Muscle of arm (tissue), 12 donors: ENCODE results near the gene SPCS2. TPM values are rescaled to one million over a fixed set of nuclear protein-coding genes. Genes with fewer than 3 reads are reported as not detected.
"Not testable (repeated sequence)": the region's sequence is repeated elsewhere in the genome, so short reads cannot be mapped to it uniquely, and the experiment has no call there.

Experiments used
- DNase-seq: peaks from one replicate; pipeline ENCODE4 v3.0.0-alpha.2; 2013
- polyA plus RNA-seq, 12 donors: library from polyadenylated mRNA; unstranded; fragments of 120-200 nt; gene quantifications; one replicate each; pipeline ENCODE4 v1.2.1, GENCODE V29; 2013; ENCODE audit not compliant: insufficient read length in 12 of 12

Gene SPCS2
- polyA plus RNA-seq, 12 donors: 73.8 to 117 (median 97.7) TPM; not detected in 1

GRCh38 chr11:74941492-74941891 is 7.6 kb upstream of the SPCS2 start:
- DNase-seq: no peak

- no peak for DNase-seq
These were observed 6.8 kb upstream of the SPCS2 start for GRCh38 chr11:74942073-74942759.

- no peak for DNase-seq
These were observed 544 bp upstream of the SPCS2 start for GRCh38 chr11:74948546-74948897.

GRCh38 chr11:74949753-74950137 is 679 bp downstream of the SPCS2 start:
- DNase-seq: peak; percentile 7

- DNase-seq: no peak
These were observed 1.4 kb downstream of the SPCS2 start for GRCh38 chr11:74950374-74950969.

GRCh38 chr11:74951226-74951625 is 2.2 kb downstream of the SPCS2 start:
- DNase-seq: no peak

DNA sequence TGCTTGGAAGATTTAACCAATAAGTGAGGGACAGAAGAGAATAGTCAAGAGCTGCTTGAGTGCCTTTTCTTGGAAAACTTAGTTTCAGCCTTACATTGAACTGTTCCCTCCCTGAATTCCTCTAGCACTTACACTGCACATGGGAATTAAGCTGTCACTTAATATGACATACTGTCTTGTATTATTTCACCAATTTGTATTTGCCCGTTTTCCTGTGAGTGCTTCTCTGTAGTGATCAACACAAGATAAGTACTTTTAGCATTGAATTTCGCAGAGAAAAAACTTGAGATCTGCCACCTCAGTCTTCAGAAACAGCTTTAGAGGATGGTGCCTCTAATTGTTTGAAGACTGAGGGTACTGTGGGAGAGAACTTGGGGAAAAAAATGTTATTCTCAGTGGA is 3.7 kb downstream of the SPCS2 start:
- DNase-seq: no peak

DNA sequence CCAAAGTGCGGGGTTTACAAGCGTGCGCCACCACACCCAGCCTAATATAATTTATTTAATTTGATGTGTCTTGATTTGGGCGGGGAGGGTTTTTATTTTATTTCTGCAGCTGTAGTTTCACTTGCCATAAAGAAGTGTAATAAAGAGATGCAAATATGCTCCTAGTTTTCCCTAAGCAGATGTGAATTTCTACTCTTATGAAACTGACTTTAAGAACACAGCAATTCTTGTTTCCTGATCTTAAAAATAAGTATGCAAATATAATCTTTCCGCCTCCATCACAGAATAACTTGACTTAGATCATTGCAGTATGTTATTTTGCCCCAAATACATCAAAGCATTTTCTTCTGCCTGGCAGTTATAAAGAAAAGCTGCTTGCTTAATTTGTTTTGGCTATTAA is 4.4 kb downstream of the SPCS2 start:
- DNase-seq: no peak

GRCh38 chr11:74954199-74954598 is 5.1 kb downstream of the SPCS2 start:
- DNase-seq: no peak

GRCh38 chr11:74956397-74957015 is 7.4 kb downstream of the SPCS2 start:
- DNase-seq: peak; percentile 18

DNA sequence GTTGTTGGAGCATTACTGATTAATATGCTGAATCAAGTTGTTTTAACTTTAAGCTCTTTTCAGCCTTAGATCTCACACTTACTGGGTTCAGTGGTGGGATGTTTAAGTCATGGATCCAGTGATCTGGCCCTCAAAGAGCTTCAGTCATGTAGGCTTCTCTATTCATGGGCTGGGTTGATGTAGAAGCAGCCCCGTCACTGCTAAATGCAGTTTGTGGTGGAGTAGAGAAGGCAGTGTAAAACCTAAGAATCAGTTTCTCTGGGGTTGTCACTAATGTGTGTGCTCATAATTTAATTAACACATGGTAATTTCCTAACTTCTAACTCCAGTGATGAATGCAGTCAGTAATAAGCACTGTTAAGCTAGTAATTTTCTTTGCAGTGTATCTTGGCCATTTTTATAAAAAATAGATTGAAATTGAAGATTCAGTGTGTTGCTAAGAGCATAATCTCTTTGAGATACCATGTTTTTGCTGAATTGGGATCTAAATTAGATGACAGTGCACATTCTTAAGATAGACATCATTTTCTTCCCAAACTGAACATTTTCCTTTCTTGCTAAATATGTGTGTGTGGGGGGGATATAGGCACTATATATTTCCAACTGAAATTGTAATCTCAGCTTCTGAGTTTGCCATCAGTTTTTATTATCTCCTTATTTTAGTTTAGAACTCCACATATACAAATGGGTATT is 9.0 kb downstream of the SPCS2 start:
- no peak for DNase-seq

DNA sequence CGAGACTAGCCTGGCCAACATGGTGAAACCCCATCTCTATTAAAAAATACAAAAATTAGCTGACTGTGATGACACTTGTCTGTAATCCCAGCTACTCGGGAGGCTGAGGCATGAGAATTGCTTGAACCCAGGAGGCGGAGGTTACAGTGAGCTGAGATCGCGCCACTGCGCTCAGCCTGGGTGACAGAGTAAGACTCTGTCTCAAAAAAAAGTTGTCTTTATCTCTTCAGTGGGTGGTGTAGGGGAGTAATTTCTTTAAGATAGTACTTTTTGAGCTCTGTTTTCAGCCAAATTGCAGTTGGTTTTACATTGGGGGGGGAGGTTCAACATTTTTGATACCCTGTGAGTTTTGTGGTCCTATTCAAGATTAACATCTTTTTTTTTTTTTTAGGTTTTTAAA is 11.1 kb downstream of the SPCS2 start:
- DNase-seq: not testable (repeated sequence)

DNA sequence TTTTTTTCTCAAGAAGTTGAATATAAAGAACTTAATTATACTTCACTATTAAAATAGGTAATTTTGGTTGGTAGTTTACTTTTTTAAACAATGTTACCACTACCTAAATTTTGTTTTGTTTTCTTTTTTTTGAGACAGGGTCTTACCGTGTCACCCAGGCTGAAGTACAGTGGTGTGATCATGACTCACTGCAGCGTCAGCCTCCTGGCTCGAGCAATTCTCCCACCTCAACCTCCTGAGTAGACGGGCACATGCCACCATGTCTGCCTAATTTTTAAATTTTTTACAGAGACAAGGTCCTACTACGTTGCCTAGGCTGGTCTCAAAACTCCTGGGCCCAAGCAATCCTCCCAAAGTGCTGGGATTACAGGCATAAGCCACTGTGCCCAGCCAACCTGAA is 17.6 kb downstream of the SPCS2 start:
- DNase-seq: no peak

- no peak for DNase-seq
These were observed 21.9 kb downstream of the SPCS2 start for GRCh38 chr11:74970852-74971395.

DNA sequence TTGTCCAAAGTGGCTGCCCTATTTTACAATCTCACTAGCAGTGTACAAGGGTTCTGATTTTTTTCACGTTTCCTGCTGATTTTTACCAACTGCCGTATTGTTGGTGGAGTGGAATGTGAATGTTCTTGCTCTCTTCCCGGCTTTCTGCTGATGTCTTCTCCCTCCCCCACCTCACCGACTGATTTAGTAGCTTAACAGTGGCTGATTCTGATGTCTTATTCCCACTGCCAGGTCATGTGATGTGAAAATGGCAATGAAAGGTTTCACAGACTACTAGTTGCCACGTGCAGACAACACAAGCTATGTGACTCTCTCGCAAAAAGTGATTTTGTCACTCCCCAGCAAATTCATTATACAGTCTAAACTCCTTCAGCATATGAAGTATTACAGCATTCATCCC is 22.4 kb downstream of the SPCS2 start:
- no peak for DNase-seq

DNA sequence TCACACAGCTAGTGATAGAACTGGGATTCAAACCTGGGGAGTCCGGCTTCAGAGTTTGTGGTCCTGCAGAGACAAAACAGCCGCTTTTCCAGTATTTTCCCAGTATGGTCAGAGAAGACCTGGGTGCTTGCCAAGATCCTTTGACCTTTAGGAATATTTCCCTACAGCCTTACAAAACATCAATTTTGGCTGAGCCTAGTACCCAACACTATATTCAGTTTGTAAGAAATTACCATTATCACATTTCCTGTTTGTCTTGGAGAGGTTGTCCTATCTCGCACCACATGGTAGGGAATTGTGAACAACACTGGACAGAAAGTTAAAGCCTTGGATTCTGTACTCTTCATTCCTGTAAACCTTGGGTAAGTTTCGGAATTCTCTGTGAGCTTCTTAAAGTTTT is 29.0 kb downstream of the SPCS2 start:
- DNase-seq: no peak

DNA sequence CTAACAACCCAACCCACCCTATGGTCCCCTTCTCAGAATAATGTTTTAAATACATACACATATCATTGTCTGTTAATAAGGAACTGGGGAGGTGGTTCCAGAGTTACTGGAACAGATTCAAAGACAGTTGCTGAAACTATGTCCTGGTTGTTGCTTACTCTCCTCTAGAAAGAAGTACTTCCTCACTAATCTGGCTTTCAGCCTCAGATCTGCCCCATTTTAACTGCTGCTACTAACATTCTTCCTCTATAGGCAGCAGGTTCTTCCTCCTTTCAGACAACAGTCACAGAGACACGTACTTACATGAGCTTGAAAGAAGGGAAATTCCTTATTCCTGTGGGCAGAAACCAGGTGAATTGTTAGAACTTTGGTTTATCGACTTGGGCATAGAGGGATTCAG is 31.6 kb downstream of the SPCS2 start:
- DNase-seq: no peak

DNA sequence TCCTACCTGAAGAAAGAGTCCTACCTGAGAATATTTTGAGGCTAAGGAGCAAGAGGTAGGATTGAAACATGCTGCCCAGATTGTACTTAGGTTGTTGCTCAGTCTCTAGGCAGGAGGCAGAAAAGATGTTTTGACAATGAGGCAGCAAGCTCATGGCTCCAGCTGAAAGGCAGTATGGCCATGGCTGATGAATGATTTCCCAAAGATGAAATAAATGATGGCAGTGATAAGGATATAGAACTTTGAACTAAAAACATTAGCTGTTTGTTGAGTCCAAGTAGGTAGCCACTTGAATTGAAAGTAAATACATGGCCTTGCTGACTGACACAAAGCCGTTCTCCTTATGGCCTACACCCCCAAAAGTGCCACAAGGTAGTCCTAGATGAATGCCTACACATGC is 32.8 kb downstream of the SPCS2 start:
- DNase-seq: no peak

- DNase-seq: no peak
These were observed 35.0 kb downstream of the SPCS2 start for GRCh38 chr11:74984070-74984469.

GRCh38 chr11:74984730-74985129 is 35.7 kb downstream of the SPCS2 start:
- no peak for DNase-seq

GRCh38 chr11:74988541-74989259 is 39.6 kb downstream of the SPCS2 start, which contains the start of gene NEU3:
TSS of gene NEU3 (plus strand) at chr11:74988933. CDS start at chr11:74989061, 128 bp downstream.
- DNase-seq: peak; percentile 69

- DNase-seq: peak; percentile 4
These were observed 40.2 kb downstream of the SPCS2 start for GRCh38 chr11:74989260-74989638.
